ENCODE measurements around the gene PGA5.
"Not testable (repeated sequence)": the region's sequence is repeated elsewhere in the genome, so short reads cannot be mapped to it uniquely, and the experiment has no call there.

Gene PGA5

GRCh38 chr11:61226457-61227137, 14.4 kb upstream of the PGA5 start:
- not testable (repeated sequence) for DNase-seq

GRCh38 chr11:61229458-61229857, 11.5 kb upstream of the PGA5 start:
- not testable (repeated sequence) for DNase-seq

- not testable (repeated sequence) for DNase-seq
These were observed 9.9 kb upstream of the PGA5 start for GRCh38 chr11:61231033-61231432.

GRCh38 chr11:61231585-61231984, 9.4 kb upstream of the PGA5 start:
- DNase-seq: not testable (repeated sequence)

- not testable (repeated sequence) for DNase-seq
These were observed 8.3 kb upstream of the PGA5 start for GRCh38 chr11:61232548-61233145.

- DNase-seq: not testable (repeated sequence)
These were observed 3.8 kb upstream of the PGA5 start for GRCh38 chr11:61237130-61237529.

GRCh38 chr11:61240288-61240687, 687 bp upstream of the PGA5 start:
- DNase-seq: not testable (repeated sequence)

GRCh38 chr11:61241526-61241925, 551 bp downstream of the PGA5 start:
- DNase-seq: not testable (repeated sequence)

- not testable (repeated sequence) for DNase-seq
These were observed 4.4 kb downstream of the PGA5 start for GRCh38 chr11:61245284-61245964.

- not testable (repeated sequence) for DNase-seq
These were observed 7.1 kb downstream of the PGA5 start for GRCh38 chr11:61248071-61248470.

GRCh38 chr11:61249201-61249600, 8.2 kb downstream of the PGA5 start:
- not testable (repeated sequence) for DNase-seq

GRCh38 chr11:61250796-61251765, 10.1 kb downstream of the PGA5 start:
- DNase-seq: not testable (repeated sequence)

- DNase-seq: not testable (repeated sequence)
These were observed 11.4 kb downstream of the PGA5 start for GRCh38 chr11:61252332-61252731.

GRCh38 chr11:61254403-61255025, 13.5 kb downstream of the PGA5 start:
- peak in 4 of 5 experiments; percentile 4 to 72 (median 40) for DNase-seq

GRCh38 chr11:61256710-61257482, 15.9 kb downstream of the PGA5 start:
- DNase-seq: no peak

- no peak for DNase-seq
These were observed 17.6 kb downstream of the PGA5 start for GRCh38 chr11:61258546-61258945.

- DNase-seq: no peak
These were observed 18.4 kb downstream of the PGA5 start for GRCh38 chr11:61259363-61259762.

GRCh38 chr11:61264371-61264770, 23.4 kb downstream of the PGA5 start:
- DNase-seq: no peak

- DNase-seq: no peak
These were observed 23.8 kb downstream of the PGA5 start for GRCh38 chr11:61264795-61265194.

GRCh38 chr11:61265357-61265756, 24.4 kb downstream of the PGA5 start:
- no peak for DNase-seq

GRCh38 chr11:61266602-61267001, 25.6 kb downstream of the PGA5 start:
- DNase-seq: no peak
